ENCODE measurements around the gene NACC1.

NACC1 gene

GRCh38 chr19:13149628-13150186 lies 31.6 kb downstream of the NACC1 start:
- DNase-seq (ENCODE audit: low read depth, low spot score), result no peak
- no peak overlapping the region for H3K27ac ChIP-seq
- no peaks in the 10 kb centered on the region for H3K9me3 ChIP-seq (ENCODE audit: low read depth, low read length)
- no peak for TF ChIP-seq POLR2AphosphoS5 (IDR thresholded peaks at IDR 0.05; ENCODE audit: borderline replicate concordance, low read depth, low read length)
- no peak for TF ChIP-seq FOXP2 (optimal IDR thresholded peaks at IDR 0.05; ENCODE audit: control extremely low read depth, extremely low read length, insufficient read depth)
- no peak for TF ChIP-seq EZH2 (IDR thresholded peaks at IDR 0.05)
- no peaks in the 10 kb centered on the region; the same call in 1 of the 2 replicates for H3K36me3 ChIP-seq (ENCODE audit: insufficient read depth, low read length)
- peak overlapping the region; percentile 91 for H3K4me3 ChIP-seq
- H3K9ac ChIP-seq (ENCODE audit: insufficient read length), result peak overlapping the region; percentile 98

GRCh38 chr19:13150187-13150930 lies 32.3 kb downstream of the NACC1 start, which contains the start of the genes IER2 and STX10:
IER2 (plus strand) TSS chr19:13150411; CDS start chr19:13153187, 2,776 bp downstream.
STX10 (minus strand) TSS chr19:13150375; CDS start chr19:13150173, 202 bp downstream.
- H3K9me3 ChIP-seq (ENCODE audit: low read depth, low read length), result no peaks in the 10 kb centered on the region
- H3K4me3 ChIP-seq, result peak within 1 kb of the TSS; percentile 91
- TF ChIP-seq POLR2AphosphoS5 (IDR thresholded peaks at IDR 0.05; ENCODE audit: borderline replicate concordance, low read depth, low read length) (peak; percentile 73; the same call in 1 of the 2 replicates), EZH2 (IDR thresholded peaks at IDR 0.05) (no peak), FOXP2 (optimal IDR thresholded peaks at IDR 0.05; ENCODE audit: control extremely low read depth, extremely low read length, insufficient read depth) (no peak)
- peak within 1 kb of the TSS; percentile 98 for H3K9ac ChIP-seq (ENCODE audit: insufficient read length)
- peak within 1 kb of the TSS; percentile 97 for H3K27ac ChIP-seq
- DNase-seq (ENCODE audit: low read depth, low spot score), result no peak
- no peaks in the 10 kb centered on the region for H3K36me3 ChIP-seq (ENCODE audit: insufficient read depth, low read length)

- Histone ChIP-seq H3K4me3 (peak overlapping the region; percentile 91), H3K36me3 (ENCODE audit: insufficient read depth, low read length) (no peaks in the 10 kb centered on the region), H3K9ac (ENCODE audit: insufficient read length) (peak overlapping the region; percentile 98), H3K9me3 (ENCODE audit: low read depth, low read length) (no peaks in the 10 kb centered on the region), H3K27ac (peak overlapping the region; percentile 97)
- TF ChIP-seq FOXP2 (optimal IDR thresholded peaks at IDR 0.05; ENCODE audit: control extremely low read depth, extremely low read length, insufficient read depth), result no peak
- no peak for DNase-seq (ENCODE audit: low read depth, low spot score)
Measured at GRCh38 chr19:13150931-13151604, 33.0 kb downstream of the NACC1 start.

- TF ChIP-seq POLR2AphosphoS5 (IDR thresholded peaks at IDR 0.05; ENCODE audit: borderline replicate concordance, low read depth, low read length) (peak; percentile 88), FOXP2 (optimal IDR thresholded peaks at IDR 0.05; ENCODE audit: control extremely low read depth, extremely low read length, insufficient read depth) (no peak), EZH2 (IDR thresholded peaks at IDR 0.05) (no peak)
- peak; percentile 90 for DNase-seq (ENCODE audit: low read depth, low spot score)
- H3K9me3 ChIP-seq (ENCODE audit: low read depth, low read length), result no peaks in the 10 kb centered on the region
Measured at GRCh38 chr19:13151605-13152355, 33.7 kb downstream of the NACC1 start.

GRCh38 chr19:13152356-13152973 lies 34.4 kb downstream of the NACC1 start:
- Histone ChIP-seq H3K9me3 (ENCODE audit: low read depth, low read length) (no peaks in the 10 kb centered on the region), H3K9ac (ENCODE audit: insufficient read length) (peak overlapping the region; percentile 87), H3K4me3 (peak overlapping the region; percentile 81), H3K36me3 (ENCODE audit: insufficient read depth, low read length) (no peaks in the 10 kb centered on the region), H3K27ac (peak overlapping the region; percentile 97)
- TF ChIP-seq EZH2 (IDR thresholded peaks at IDR 0.05) (no peak), FOXP2 (optimal IDR thresholded peaks at IDR 0.05; ENCODE audit: control extremely low read depth, extremely low read length, insufficient read depth) (no peak), POLR2AphosphoS5 (IDR thresholded peaks at IDR 0.05; ENCODE audit: borderline replicate concordance, low read depth, low read length) (no peak)
- DNase-seq (ENCODE audit: low read depth, low spot score), result no peak

More at GRCh38 chr19:13151605-13152355, 33.7 kb downstream of the NACC1 start:
- no peaks in the 10 kb centered on the region for H3K36me3 ChIP-seq (ENCODE audit: insufficient read depth, low read length)
- peak overlapping the region; percentile 98 for H3K9ac ChIP-seq (ENCODE audit: insufficient read length)
- peak overlapping the region; percentile 91 for H3K4me3 ChIP-seq
- peak overlapping the region; percentile 97 for H3K27ac ChIP-seq

GRCh38 chr19:13152974-13153568 lies 35.0 kb downstream of the NACC1 start:
- peak; percentile 100 for TF ChIP-seq POLR2AphosphoS5 (IDR thresholded peaks at IDR 0.05; ENCODE audit: borderline replicate concordance, low read depth, low read length)
- TF ChIP-seq FOXP2 (optimal IDR thresholded peaks at IDR 0.05; ENCODE audit: control extremely low read depth, extremely low read length, insufficient read depth), result peak; percentile 10
- no peak for TF ChIP-seq EZH2 (IDR thresholded peaks at IDR 0.05)
- Histone ChIP-seq H3K4me3 (peak overlapping the region; percentile 81), H3K9me3 (ENCODE audit: low read depth, low read length) (no peaks in the 10 kb centered on the region), H3K36me3 (ENCODE audit: insufficient read depth, low read length) (no peaks in the 10 kb centered on the region), H3K27ac (peak overlapping the region; percentile 97), H3K9ac (ENCODE audit: insufficient read length) (peak overlapping the region; percentile 87)
- DNase-seq (ENCODE audit: low read depth, low spot score), result peak; percentile 86

- Histone ChIP-seq H3K9me3 (ENCODE audit: low read depth, low read length) (no peaks in the 10 kb centered on the region), H3K27ac (peak overlapping the region; percentile 97), H3K9ac (ENCODE audit: insufficient read length) (peak overlapping the region; percentile 87), H3K36me3 (ENCODE audit: insufficient read depth, low read length) (no peaks in the 10 kb centered on the region), H3K4me3 (peak overlapping the region; percentile 81)
- no peak for DNase-seq (ENCODE audit: low read depth, low spot score)
- TF ChIP-seq EZH2 (IDR thresholded peaks at IDR 0.05) (no peak), POLR2AphosphoS5 (IDR thresholded peaks at IDR 0.05; ENCODE audit: borderline replicate concordance, low read depth, low read length) (no peak)
Measured at GRCh38 chr19:13153569-13154240, 35.6 kb downstream of the NACC1 start.
